H1 (cell line): ENCODE measurements around the gene S100P. TPM values are rescaled to one million over a fixed set of nuclear protein-coding genes. Genes with fewer than 3 reads are reported as not detected.

Experiments used
- CTCF ChIA-PET: fragments of 300-600 bp; sonication (Branson Sonifier 250); formaldehyde crosslinking; loops from one replicate; lab custom pipeline; 2021; ENCODE audit not compliant: partially characterized antibody; lab: Charles Lee
- POLR2A ChIA-PET: fragments of 300-600 bp; sonication (Branson Sonifier 250); formaldehyde crosslinking; loops from one replicate; lab custom pipeline; 2021; ENCODE audit warnings: inconsistent platforms; ENCODE audit not compliant: partially characterized antibody; lab: Charles Lee
- DNase-seq, 2 experiments: peaks; one replicate each; pipeline versions ENCODE4 v3.0.0 to v3.0.0-alpha.2; 2010 to 2022; ENCODE audit warnings: low spot score in 2 of 2, low read depth in 1 of 2, mixed read lengths in 1 of 2
- FAIRE-seq: peaks from 2 replicates; lab custom pipeline; 2011; peaks lifted over from hg19 to GRCh38; lab: Jason Lieb, UNC
- H2AFZ ChIP-seq: 2 replicates; pipeline ENCODE4 v1.8.1; 2012; ENCODE audit warnings: low read length, inconsistent platforms
- H2AK5ac ChIP-seq: 2 replicates; pipeline ENCODE4 v1.6.1; 2013; ENCODE audit warnings: low read depth, low read length
- H2BK120ac ChIP-seq: replicated peaks from 2 replicates; pipeline ENCODE3; 2013; ENCODE audit warnings: low read depth, low read length, inconsistent platforms
- H2BK12ac ChIP-seq: 2 replicates; pipeline ENCODE4 v1.6.1; 2013; ENCODE audit warnings: low read depth, low read length
- H2BK15ac ChIP-seq: 2 replicates; pipeline ENCODE4 v1.6.1; 2013; ENCODE audit warnings: low read length
- H2BK20ac ChIP-seq: 2 replicates; pipeline ENCODE4 v1.6.1; 2013; ENCODE audit warnings: low read length
- H2BK5ac ChIP-seq: 2 replicates; pipeline ENCODE4 v1.6.1; 2013; ENCODE audit warnings: low read depth, low read length
- H3K14ac ChIP-seq: 2 replicates; pipeline ENCODE4 v1.6.1; 2013; ENCODE audit warnings: inconsistent platforms; ENCODE audit not compliant: insufficient read length
- H3K18ac ChIP-seq: 2 replicates; pipeline ENCODE4 v1.6.1; 2013; ENCODE audit warnings: low read length; ENCODE audit errors: extremely low read depth
- H3K23ac ChIP-seq: 2 replicates; pipeline ENCODE4 v1.6.1; 2013; ENCODE audit warnings: inconsistent platforms; ENCODE audit not compliant: insufficient read length
- H3K23me2 ChIP-seq: 2 replicates; pipeline ENCODE4 v1.6.1; 2013; ENCODE audit warnings: low read depth, low read length
- H3K27ac ChIP-seq: 2 replicates; pipeline ENCODE4 v1.6.1; 2011; ENCODE audit warnings: low read depth, low read length, inconsistent platforms
- H3K27me3 ChIP-seq, 4 experiments: replicated peaks in 1 of 4; 1 replicate in 1 of 4; 2 replicates in 3 of 4; pipeline versions ENCODE4 v1.6.1 to v1.8.1; 2011 to 2013; ENCODE audit warnings: low read length in 3 of 4, mild to moderate bottlenecking in 3 of 4, inconsistent platforms in 2 of 4, mixed read lengths in 2 of 4, moderate library complexity in 1 of 4; ENCODE audit not compliant: control insufficient read depth in 3 of 4, insufficient read depth in 3 of 4; ENCODE audit errors: extremely low read depth in 1 of 4
- H3K36me3 ChIP-seq, 4 experiments: 2 replicates each; pipeline versions ENCODE4 v1.6.1 to v1.8.1; 2011 to 2013; ENCODE audit warnings: mild to moderate bottlenecking in 4 of 4, low read length in 3 of 4, moderate library complexity in 2 of 4, control low read depth in 1 of 4, inconsistent platforms in 1 of 4; ENCODE audit not compliant: insufficient read depth in 4 of 4, control insufficient read depth in 2 of 4
- H3K4ac ChIP-seq: replicated peaks from 2 replicates; pipeline ENCODE3; 2013; ENCODE audit warnings: low read length, low read depth, mixed read lengths, inconsistent platforms; ENCODE audit not compliant: insufficient read length
- H3K4me1 ChIP-seq, 4 experiments: replicated peaks in 1 of 4; 1 replicate in 1 of 4; 2 replicates in 3 of 4; pipeline versions ENCODE4 v1.6.1 to v1.8.1; 2011 to 2013; ENCODE audit warnings: low read length in 3 of 4, inconsistent platforms in 2 of 4, mixed read lengths in 1 of 4; ENCODE audit not compliant: insufficient read depth in 4 of 4, control insufficient read depth in 3 of 4
- H3K4me2 ChIP-seq, 2 experiments: 2 replicates each; pipeline versions ENCODE4 v1.6.1 to v1.8.1; 2011 to 2013; ENCODE audit warnings: low read depth in 2 of 2, low read length in 2 of 2, control low read depth in 1 of 2, inconsistent platforms in 1 of 2, mild to moderate bottlenecking in 1 of 2; ENCODE audit not compliant: insufficient read depth in 1 of 2
- H3K4me3 ChIP-seq, 4 experiments: fragments of 200-600, 300-600 bp in 1 of 4; sonication (generic), shearing (Covaris generic), sonication (Bioruptor Twin) in 1 of 4; 2 replicates each; pipeline versions ENCODE4 v1.5.1 to v1.8.1; 2011 to 2016; ENCODE audit warnings: low read length in 4 of 4, low read depth in 3 of 4, control low read depth in 2 of 4, inconsistent platforms in 2 of 4, mild to moderate bottlenecking in 2 of 4, mixed read lengths in 1 of 4, moderate library complexity in 1 of 4; ENCODE audit not compliant: insufficient read depth in 2 of 4; ENCODE audit errors: extremely low read depth in 1 of 4
- H3K56ac ChIP-seq: replicated peaks from 2 replicates; pipeline ENCODE3; 2013; ENCODE audit warnings: low read depth, mild to moderate bottlenecking, mixed read lengths, low read length, inconsistent platforms; ENCODE audit not compliant: insufficient read length
- H3K79me1 ChIP-seq: 2 replicates; pipeline ENCODE4 v1.6.1; 2013; ENCODE audit warnings: low read depth, low read length, control low read depth
- H3K79me2 ChIP-seq, 2 experiments: 2 replicates each; pipeline versions ENCODE4 v1.6.1 to v1.8.1; 2012 to 2013; ENCODE audit warnings: low read length in 2 of 2, mild to moderate bottlenecking in 2 of 2, inconsistent platforms in 1 of 2; ENCODE audit not compliant: insufficient read depth in 2 of 2, control insufficient read depth in 1 of 2
- H3K9ac ChIP-seq, 4 experiments: replicated peaks in 1 of 4; 1 replicate in 1 of 4; 2 replicates in 3 of 4; pipeline versions ENCODE4 v1.6.1 to v1.8.1; 2011 to 2013; ENCODE audit warnings: low read depth in 3 of 4, low read length in 3 of 4, control low read depth in 2 of 4, mild to moderate bottlenecking in 2 of 4, moderate library complexity in 2 of 4, inconsistent platforms in 1 of 4; ENCODE audit errors: extremely low read depth in 1 of 4
- H3K9me3 ChIP-seq, 2 experiments: 2 replicates each; pipeline versions ENCODE4 v1.6.1 to v1.8.1; 2012 to 2013; ENCODE audit warnings: mild to moderate bottlenecking in 2 of 2, moderate library complexity in 2 of 2, control low read depth in 1 of 2, inconsistent platforms in 1 of 2, low read depth in 1 of 2, low read length in 1 of 2, mixed read lengths in 1 of 2; ENCODE audit not compliant: insufficient read depth in 2 of 2
- H4K20me1 ChIP-seq, 2 experiments: replicated peaks in 1 of 2; 2 replicates each; pipeline versions ENCODE3 to v1.8.1; 2011 to 2013; ENCODE audit warnings: inconsistent platforms in 2 of 2, low read length in 2 of 2, mild to moderate bottlenecking in 1 of 2; ENCODE audit not compliant: insufficient read depth in 2 of 2, control insufficient read depth in 1 of 2
- H4K5ac ChIP-seq: 2 replicates; pipeline ENCODE4 v1.6.1; 2013; ENCODE audit warnings: low read length, low read depth, mixed read lengths, inconsistent platforms; ENCODE audit not compliant: insufficient read length
- H4K8ac ChIP-seq: 2 replicates; pipeline ENCODE4 v1.8.0; 2013; ENCODE audit warnings: mild to moderate bottlenecking, moderate library complexity, low read length, inconsistent platforms; ENCODE audit not compliant: insufficient read depth; ENCODE audit errors: extremely low read depth
- H4K91ac ChIP-seq: replicated peaks from 2 replicates; pipeline ENCODE3; 2013; ENCODE audit warnings: low read length, mixed read lengths, inconsistent platforms; ENCODE audit not compliant: insufficient read length
- KDM1A ChIP-seq: fragments of 200-600, 300-600 bp; sonication (generic); IDR thresholded peaks from 2 replicates; pipeline ENCODE4 v1.7.1; 2016; ENCODE audit warnings: mild to moderate bottlenecking, low read length, borderline replicate concordance
- RAD21 ChIP-seq, 2 experiments: IDR thresholded peaks in 1 of 2; conservative IDR thresholded peaks in 1 of 2; 2 replicates each; pipeline ENCODE4 v1.6.1; 2011; ENCODE audit warnings: low read depth in 2 of 2, low read length in 2 of 2, improper control_type of control experiment in 1 of 2, inconsistent platforms in 1 of 2, mild to moderate bottlenecking in 1 of 2, moderate library complexity in 1 of 2
- WGBS, 2 experiments: shearing (Covaris generic) in 1 of 2; methylation state at CpG; one replicate each; pipeline versions ENCODE4 v1.1.6 to v1.1.7; 2013 to 2015; ENCODE audit warnings: low lambda C conversion rate in 2 of 2, mixed read lengths in 2 of 2, inconsistent platforms in 1 of 2, low coverage in 1 of 2, missing lambda C conversion rate in 1 of 2; ENCODE audit not compliant: insufficient replicate concordance in 2 of 2, insufficient coverage in 1 of 2, insufficient read length in 1 of 2; ENCODE audit errors: extremely low coverage in 1 of 2, missing lambda C conversion rate in 1 of 2; 5-methylcytosine and 5-hydroxymethylcytosine counted together
- polyA plus RNA-seq, 7 experiments: library from polyadenylated mRNA; depleted of rRNA in 3 of 7; stranded (reverse) in 5 of 7; unstranded in 2 of 7; fragments of >200 nt in 5 of 7; fragments of 200-250 nt in 2 of 7; gene quantifications; 1 replicate in 5 of 7; 2 replicates in 1 of 7; 4 replicates in 1 of 7; pipeline versions ENCODE4 v1.2.1 to v1.2.3, GENCODE V29; 2011 to 2013; ENCODE audit warnings: missing spikeins in 2 of 7, mixed read lengths in 2 of 7
- total RNA-seq: library from RNA; stranded (reverse); fragmentation: NEBNext Ultra II Directional; extraction: Animal tissue kit (Norgen Biotek cat#: 25700); gene quantifications from 2 replicates; pipeline ENCODE4 v1.2.1, GENCODE V29; 2021
- TF ChIP-seq, protein P1 (sequence below), 3 experiments: IDR thresholded peaks; 1 replicate in 2 of 3; 2 replicates in 1 of 3; pipeline versions ENCODE4 v1.5.1 to v1.6.1; 2011; ENCODE audit warnings: low read length in 3 of 3, mild to moderate bottlenecking in 3 of 3, inconsistent platforms in 2 of 3, low read depth in 1 of 3, moderate library complexity in 1 of 3; ENCODE audit not compliant: insufficient read depth in 1 of 3; ENCODE audit errors: control extremely low read depth in 1 of 3

S100P gene
- total and polyA plus RNA-seq, 2 of the 8 experiments (the other 6 are each of a cell fraction or from before 2014, with no cell fraction given), result not detected

DNA sequence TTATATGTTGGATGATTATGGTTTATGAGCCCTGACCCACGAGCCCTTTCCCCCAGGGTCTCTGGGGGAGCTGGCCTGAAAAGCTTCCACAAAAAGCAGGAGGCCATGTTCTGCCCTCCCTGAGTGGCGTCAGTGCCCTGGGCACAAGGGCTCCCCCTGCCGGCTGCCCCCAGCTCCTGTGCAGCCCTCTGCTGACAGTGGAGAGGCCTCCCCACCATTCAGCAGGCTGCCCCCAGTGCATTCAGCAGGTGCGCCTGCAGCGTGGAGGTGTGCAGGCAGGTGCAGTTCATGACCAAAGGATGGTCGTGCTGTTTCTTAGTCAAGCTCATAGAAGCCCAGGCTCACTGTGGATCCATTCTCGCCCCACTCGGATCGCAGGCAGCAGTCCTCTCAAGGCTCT, 12.5 kb upstream of the S100P start:
- Histone ChIP-seq H2BK120ac (no peak overlapping the region), H3K9me3 (no peaks in the 10 kb centered on the region), H3K14ac (no peak overlapping the region), H2BK15ac (no peak overlapping the region), H2BK5ac (no peak overlapping the region), H3K23me2 (no peaks in the 10 kb centered on the region), H3K79me1 (peaks cover 9% of the 10 kb centered on the region), H3K79me2 (peaks cover 0 to 14% of the 10 kb centered on the region in 2 experiments; a peak in 2 of 4 replicates), H4K8ac (no peak overlapping the region), H3K9ac (no peak overlapping the region), H3K18ac (no peak overlapping the region), H2AFZ (no peak overlapping the region), H2AK5ac (no peak overlapping the region), H3K56ac (no peak overlapping the region), H3K4me2 (no peak overlapping the region), H2BK12ac (no peak overlapping the region), H4K5ac (no peak overlapping the region), H3K4me3 (no peak overlapping the region), H4K20me1 (peaks cover 13 to 19% of the 10 kb centered on the region in 2 experiments), H3K4me1 (peaks cover 0 to 3% (median under 1%) of the 10 kb centered on the region in 4 experiments; a peak in 2 of 7 replicates), H3K4ac (no peak overlapping the region), H4K91ac (no peak overlapping the region), H2BK20ac (no peak overlapping the region), H3K23ac (no peak overlapping the region), H3K27ac (no peak overlapping the region), H3K27me3 (no peaks in the 10 kb centered on the region), H3K36me3 (peaks cover under 1 to 6% (median 3%) of the 10 kb centered on the region in 4 experiments; a peak in 5 of 8 replicates)
- 88% methylated on average over 9 of the region's 9 CpGs; no CpG with 5 or more reads in 1 of the 2 experiments for WGBS, 2 experiments
- DNase-seq (peak in 1 of 2 experiments; percentile 70), FAIRE-seq (no peak)
- ChIA-PET POLR2A (interaction anchor here (0.9 to 1.7 kb wide), 5 partner anchors 8 to 40 kb away, joined by 3 to 7 read pairs (median 3); partner anchors contain the start of gene MRFAP1), CTCF (interaction anchor here (0.6 to 3.7 kb wide), 25 partner anchors 10 to 946 kb away, joined by 3 to 37 read pairs (median 5); partner anchors contain the start of gene S100P)
- TF ChIP-seq RAD21 (IDR thresholded peaks at IDR 0.05 in 1 of 2, conservative IDR thresholded peaks at IDR 0.05 in 1 of 2; ENCODE audit: low read depth in 2 of 2, low read length in 2 of 2) (peak in 1 of 2 experiments; percentile 6; a peak in 1 of 4 replicates), KDM1A (no peak)
- TF ChIP-seq, protein P1, sequence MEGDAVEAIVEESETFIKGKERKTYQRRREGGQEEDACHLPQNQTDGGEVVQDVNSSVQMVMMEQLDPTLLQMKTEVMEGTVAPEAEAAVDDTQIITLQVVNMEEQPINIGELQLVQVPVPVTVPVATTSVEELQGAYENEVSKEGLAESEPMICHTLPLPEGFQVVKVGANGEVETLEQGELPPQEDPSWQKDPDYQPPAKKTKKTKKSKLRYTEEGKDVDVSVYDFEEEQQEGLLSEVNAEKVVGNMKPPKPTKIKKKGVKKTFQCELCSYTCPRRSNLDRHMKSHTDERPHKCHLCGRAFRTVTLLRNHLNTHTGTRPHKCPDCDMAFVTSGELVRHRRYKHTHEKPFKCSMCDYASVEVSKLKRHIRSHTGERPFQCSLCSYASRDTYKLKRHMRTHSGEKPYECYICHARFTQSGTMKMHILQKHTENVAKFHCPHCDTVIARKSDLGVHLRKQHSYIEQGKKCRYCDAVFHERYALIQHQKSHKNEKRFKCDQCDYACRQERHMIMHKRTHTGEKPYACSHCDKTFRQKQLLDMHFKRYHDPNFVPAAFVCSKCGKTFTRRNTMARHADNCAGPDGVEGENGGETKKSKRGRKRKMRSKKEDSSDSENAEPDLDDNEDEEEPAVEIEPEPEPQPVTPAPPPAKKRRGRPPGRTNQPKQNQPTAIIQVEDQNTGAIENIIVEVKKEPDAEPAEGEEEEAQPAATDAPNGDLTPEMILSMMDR (IDR thresholded peaks at IDR 0.05; ENCODE audit: control extremely low read depth in 1 of 3, insufficient read depth in 1 of 3, low read depth in 1 of 3, low read length in 3 of 3), result peak in 2 of 3 experiments; percentile 50 to 54; a peak in 2 of 4 replicates
